Nephron progenitor cell (in vitro differentiated cells): ENCODE measurements around the gene RBM12.

ENCODE experiments used
- DNase-seq: peaks from one replicate; pipeline ENCODE4 v3.0.0; 2021
- H3K27ac Mint-ChIP-seq: 2 replicates; pipeline ENCODE4 v1.8.0; 2021; ENCODE audit warnings: mild to moderate bottlenecking, moderate library complexity, mixed read lengths
- H3K27me3 Mint-ChIP-seq: 2 replicates; pipeline ENCODE4 v1.8.0; 2021; ENCODE audit warnings: mild to moderate bottlenecking, low read depth, mixed read lengths; ENCODE audit not compliant: poor library complexity
- H3K36me3 Mint-ChIP-seq: 2 replicates; pipeline ENCODE4 v1.8.0; 2021; ENCODE audit warnings: low read depth, mixed read lengths
- H3K4me1 Mint-ChIP-seq: 2 replicates; pipeline ENCODE4 v1.8.0; 2021; ENCODE audit warnings: mixed read lengths
- H3K4me3 Mint-ChIP-seq: 2 replicates; pipeline ENCODE4 v1.8.0; 2021; ENCODE audit warnings: mild to moderate bottlenecking, moderate library complexity, mixed read lengths
- H3K9me3 Mint-ChIP-seq: 2 replicates; pipeline ENCODE4 v1.8.0; 2021; ENCODE audit warnings: mild to moderate bottlenecking, moderate library complexity, mixed read lengths
- TF ChIP-seq, protein P1 (sequence below): fragments of 200-600 bp; sonication (generic); IDR thresholded peaks from 2 replicates; pipeline ENCODE4 v1.5.0; 2021; ENCODE audit warnings: antibody characterized with exemption

RBM12 gene

DNA sequence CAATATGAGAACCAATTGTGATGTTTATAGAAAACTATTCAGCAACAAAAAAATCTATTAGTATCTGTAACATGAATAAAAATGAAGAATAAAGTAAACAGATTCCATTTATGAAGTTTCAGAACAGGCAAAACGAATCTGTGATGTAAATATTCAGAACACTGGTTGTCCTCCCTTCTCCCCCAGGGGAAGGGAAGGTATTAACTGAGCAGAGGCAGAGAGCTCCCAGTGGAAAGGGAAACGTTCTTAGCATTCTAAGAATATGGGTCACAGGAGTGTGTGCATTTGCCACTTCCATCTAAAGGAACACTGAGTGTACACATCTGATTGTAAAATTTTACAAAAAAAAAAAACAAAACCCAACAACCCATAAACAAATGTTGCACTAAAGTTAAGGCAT lies 25.9 kb downstream of the RBM12 start:
- no peak overlapping the region for H3K4me3 Mint-ChIP-seq
- no peak for DNase-seq
- no peaks in the 10 kb centered on the region for H3K9me3 Mint-ChIP-seq
- H3K4me1 Mint-ChIP-seq, result peaks cover 37% of the 10 kb centered on the region
- no peak overlapping the region for H3K27ac Mint-ChIP-seq
- TF ChIP-seq, protein P1, sequence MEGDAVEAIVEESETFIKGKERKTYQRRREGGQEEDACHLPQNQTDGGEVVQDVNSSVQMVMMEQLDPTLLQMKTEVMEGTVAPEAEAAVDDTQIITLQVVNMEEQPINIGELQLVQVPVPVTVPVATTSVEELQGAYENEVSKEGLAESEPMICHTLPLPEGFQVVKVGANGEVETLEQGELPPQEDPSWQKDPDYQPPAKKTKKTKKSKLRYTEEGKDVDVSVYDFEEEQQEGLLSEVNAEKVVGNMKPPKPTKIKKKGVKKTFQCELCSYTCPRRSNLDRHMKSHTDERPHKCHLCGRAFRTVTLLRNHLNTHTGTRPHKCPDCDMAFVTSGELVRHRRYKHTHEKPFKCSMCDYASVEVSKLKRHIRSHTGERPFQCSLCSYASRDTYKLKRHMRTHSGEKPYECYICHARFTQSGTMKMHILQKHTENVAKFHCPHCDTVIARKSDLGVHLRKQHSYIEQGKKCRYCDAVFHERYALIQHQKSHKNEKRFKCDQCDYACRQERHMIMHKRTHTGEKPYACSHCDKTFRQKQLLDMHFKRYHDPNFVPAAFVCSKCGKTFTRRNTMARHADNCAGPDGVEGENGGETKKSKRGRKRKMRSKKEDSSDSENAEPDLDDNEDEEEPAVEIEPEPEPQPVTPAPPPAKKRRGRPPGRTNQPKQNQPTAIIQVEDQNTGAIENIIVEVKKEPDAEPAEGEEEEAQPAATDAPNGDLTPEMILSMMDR, result no peak
- H3K27me3 Mint-ChIP-seq, result no peaks in the 10 kb centered on the region
- peaks cover 27% of the 10 kb centered on the region for H3K36me3 Mint-ChIP-seq

DNA sequence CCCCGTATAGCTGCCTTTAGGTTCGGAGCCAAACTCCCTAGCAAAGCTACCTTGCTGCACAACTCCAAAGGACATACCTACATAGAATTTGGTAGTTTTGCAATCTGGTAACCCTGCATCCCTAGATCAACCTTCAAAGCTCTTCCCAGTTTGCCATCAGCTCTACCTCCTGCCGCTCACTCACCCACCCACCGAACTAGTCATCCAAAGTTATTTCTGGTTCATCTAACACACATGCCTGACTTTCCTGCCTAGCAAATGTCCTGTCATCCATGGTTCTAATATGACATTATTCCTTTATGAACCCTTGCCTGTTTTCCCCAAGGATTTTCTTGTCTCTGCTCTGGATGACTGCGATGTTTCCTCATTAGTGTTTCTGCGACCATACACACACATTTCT lies 27.4 kb downstream of the RBM12 start:
- Mint-ChIP-seq H3K27ac (peak overlapping the region; percentile 79), H3K4me1 (peaks cover 37% of the 10 kb centered on the region), H3K36me3 (peaks cover 32% of the 10 kb centered on the region), H3K9me3 (no peaks in the 10 kb centered on the region), H3K4me3 (no peak overlapping the region), H3K27me3 (no peaks in the 10 kb centered on the region)
- TF ChIP-seq, protein P1, result no peak
- no peak for DNase-seq

DNA sequence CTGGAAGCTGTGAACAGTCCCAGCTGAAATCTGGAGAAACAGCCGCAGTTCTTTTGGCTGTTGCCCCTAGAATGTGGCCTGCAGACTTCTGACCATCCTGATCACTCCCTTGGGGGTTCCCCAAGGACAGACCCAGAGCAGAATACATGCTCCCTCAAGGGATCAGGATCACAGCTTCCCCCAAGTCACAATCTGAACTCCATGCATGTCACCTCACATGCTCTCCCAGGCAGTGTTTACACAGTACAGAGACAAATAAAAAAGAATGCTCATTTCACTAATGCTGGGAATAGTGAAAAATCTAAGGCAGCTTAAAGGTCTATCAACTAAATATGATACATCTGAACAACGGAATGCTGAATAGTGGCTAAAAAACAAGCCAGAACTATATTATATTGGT lies 28.6 kb downstream of the RBM12 start:
- Mint-ChIP-seq H3K36me3 (peaks cover 39% of the 10 kb centered on the region), H3K27ac (peak overlapping the region; percentile 51), H3K27me3 (no peaks in the 10 kb centered on the region), H3K9me3 (no peaks in the 10 kb centered on the region), H3K4me1 (peaks cover 36% of the 10 kb centered on the region), H3K4me3 (no peak overlapping the region)
- no peak for DNase-seq
- TF ChIP-seq, protein P1, result no peak

DNA sequence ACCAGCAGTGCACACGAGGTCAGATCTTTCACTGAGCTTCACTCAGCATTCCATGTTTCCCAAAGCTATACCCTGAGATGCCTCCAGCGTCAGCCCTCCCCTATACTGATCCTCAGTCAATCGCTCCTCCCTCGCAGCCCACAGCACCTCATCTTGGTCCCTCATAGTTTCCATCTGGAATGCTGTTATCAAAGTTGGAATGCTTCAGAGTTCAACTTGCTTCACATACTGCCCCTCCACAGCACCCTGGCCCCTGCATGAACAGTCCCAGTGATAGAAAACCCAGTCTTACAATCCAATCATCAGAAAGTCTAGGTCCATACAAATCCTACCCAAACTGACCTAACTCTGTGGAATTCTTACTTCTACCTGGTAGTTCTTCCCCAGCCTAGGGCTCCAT lies 29.0 kb downstream of the RBM12 start:
- DNase-seq, result no peak
- peaks cover 39% of the 10 kb centered on the region for H3K36me3 Mint-ChIP-seq
- peaks cover 32% of the 10 kb centered on the region for H3K4me1 Mint-ChIP-seq
- peak overlapping the region; percentile 51 for H3K27ac Mint-ChIP-seq
- H3K9me3 Mint-ChIP-seq, result no peaks in the 10 kb centered on the region
- TF ChIP-seq, protein P1, result no peak
- H3K4me3 Mint-ChIP-seq, result no peak overlapping the region
- H3K27me3 Mint-ChIP-seq, result no peaks in the 10 kb centered on the region

DNA sequence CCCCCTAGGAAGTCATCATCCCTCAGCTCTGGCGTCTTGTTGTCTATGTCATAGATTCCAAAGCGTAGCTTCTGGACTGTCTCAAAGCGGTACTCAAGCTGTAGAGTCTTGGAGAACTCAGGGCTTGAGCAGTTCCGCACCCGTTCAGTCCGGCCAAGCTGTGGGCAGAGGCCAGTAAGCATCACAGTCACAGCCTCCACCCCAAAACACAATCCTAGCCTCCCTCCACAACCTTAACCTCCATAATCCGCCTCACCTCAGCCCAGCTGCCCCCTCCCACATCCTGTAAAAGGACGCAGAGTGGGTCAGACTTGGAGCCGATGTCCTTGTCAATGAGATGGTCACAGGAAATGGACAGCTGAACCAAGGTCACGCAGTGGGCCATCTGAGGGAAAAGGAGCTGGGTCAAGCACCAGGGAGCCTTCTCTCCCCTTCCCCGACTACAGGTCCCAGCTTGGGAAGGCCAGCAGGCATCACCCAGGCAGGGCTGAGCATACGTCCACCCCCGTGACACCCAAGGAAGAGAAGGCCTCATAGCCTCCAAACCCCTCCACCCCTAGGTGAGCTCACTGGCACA lies 32.1 kb downstream of the RBM12 start:
- TF ChIP-seq, protein P1, result no peak
- Mint-ChIP-seq H3K9me3 (no peaks in the 10 kb centered on the region), H3K27ac (peak overlapping the region; percentile 96), H3K4me1 (peaks cover 16% of the 10 kb centered on the region), H3K4me3 (no peak overlapping the region), H3K36me3 (peaks cover 55% of the 10 kb centered on the region), H3K27me3 (no peaks in the 10 kb centered on the region)
- no peak for DNase-seq

DNA sequence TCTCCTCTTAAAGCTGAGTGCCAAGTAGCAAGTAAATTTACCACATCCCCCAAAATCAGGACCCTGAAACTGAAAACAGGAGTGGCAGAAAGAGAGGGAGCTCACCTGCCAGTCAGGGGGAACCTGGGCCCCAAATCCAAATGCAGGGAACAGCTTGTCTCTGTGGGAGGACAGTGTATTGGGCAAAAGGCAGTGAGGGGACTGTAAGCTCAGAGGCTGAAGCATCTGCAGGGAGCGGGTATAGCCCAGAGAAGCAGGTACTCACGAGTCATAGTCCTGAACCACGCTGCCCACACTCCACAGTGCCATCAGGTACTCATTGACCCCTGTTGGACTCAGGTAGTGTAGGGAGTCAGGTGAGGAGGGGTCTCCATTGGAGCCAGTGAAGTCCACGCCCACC lies 34.1 kb downstream of the RBM12 start:
- TF ChIP-seq, protein P1, result no peak
- H3K27me3 Mint-ChIP-seq, result no peaks in the 10 kb centered on the region
- H3K9me3 Mint-ChIP-seq, result no peaks in the 10 kb centered on the region
- no peak overlapping the region for H3K4me3 Mint-ChIP-seq
- no peak for DNase-seq
- no peak overlapping the region for H3K27ac Mint-ChIP-seq
- H3K4me1 Mint-ChIP-seq, result peaks cover 3% of the 10 kb centered on the region
- peaks cover 61% of the 10 kb centered on the region for H3K36me3 Mint-ChIP-seq
